Activated effector memory CD4-positive, alpha-beta T cell treated with anti-CD3 and anti-CD28 coated beads, Interleukin-2, amount 50 U/mL, for 16 hours (primary cell): Measurements from ENCODE around the gene FAHD2B.
"Not testable (repeated sequence)": the region's sequence is repeated elsewhere in the genome, so short reads cannot be mapped to it uniquely, and the experiment has no call there.

Experiments used
- DNase-seq: peaks from one replicate; pipeline ENCODE4 v3.0.0-alpha.2; 2020

Gene FAHD2B

GRCh38 chr2:97067279-97068004, 27.2 kb downstream of the FAHD2B start:
- DNase-seq, result no peak

- DNase-seq, result not testable (repeated sequence)
Observed at GRCh38 chr2:97066030-97066429, 28.7 kb downstream of the FAHD2B start.

- not testable (repeated sequence) for DNase-seq
Observed at GRCh38 chr2:97062020-97062419, 32.7 kb downstream of the FAHD2B start.

- not testable (repeated sequence) for DNase-seq
Observed at GRCh38 chr2:97059782-97060181, 34.9 kb downstream of the FAHD2B start.

GRCh38 chr2:97056150-97056549, 38.5 kb downstream of the FAHD2B start:
- not testable (repeated sequence) for DNase-seq

- not testable (repeated sequence) for DNase-seq
Observed at GRCh38 chr2:97050032-97050431, 44.6 kb downstream of the FAHD2B start.

- DNase-seq, result not testable (repeated sequence)
Observed at GRCh38 chr2:97048448-97048847, 46.2 kb downstream of the FAHD2B start.

GRCh38 chr2:97046676-97047075, 48.0 kb downstream of the FAHD2B start:
- not testable (repeated sequence) for DNase-seq

- DNase-seq, result not testable (repeated sequence)
Observed at GRCh38 chr2:97045895-97046499, 48.7 kb downstream of the FAHD2B start.
